HG02759 (cell line): ENCODE results near the gene FAM170B.

Source experiments
- ATAC-seq: cut with Tn5 transposase; IDR thresholded peaks from one replicate; pipeline ENCODE4 v1.9.1; 2021; ENCODE audit warnings: mild to moderate bottlenecking, moderate library complexity; ENCODE audit not compliant: unreplicated experiment

The FAM170B gene

DNA sequence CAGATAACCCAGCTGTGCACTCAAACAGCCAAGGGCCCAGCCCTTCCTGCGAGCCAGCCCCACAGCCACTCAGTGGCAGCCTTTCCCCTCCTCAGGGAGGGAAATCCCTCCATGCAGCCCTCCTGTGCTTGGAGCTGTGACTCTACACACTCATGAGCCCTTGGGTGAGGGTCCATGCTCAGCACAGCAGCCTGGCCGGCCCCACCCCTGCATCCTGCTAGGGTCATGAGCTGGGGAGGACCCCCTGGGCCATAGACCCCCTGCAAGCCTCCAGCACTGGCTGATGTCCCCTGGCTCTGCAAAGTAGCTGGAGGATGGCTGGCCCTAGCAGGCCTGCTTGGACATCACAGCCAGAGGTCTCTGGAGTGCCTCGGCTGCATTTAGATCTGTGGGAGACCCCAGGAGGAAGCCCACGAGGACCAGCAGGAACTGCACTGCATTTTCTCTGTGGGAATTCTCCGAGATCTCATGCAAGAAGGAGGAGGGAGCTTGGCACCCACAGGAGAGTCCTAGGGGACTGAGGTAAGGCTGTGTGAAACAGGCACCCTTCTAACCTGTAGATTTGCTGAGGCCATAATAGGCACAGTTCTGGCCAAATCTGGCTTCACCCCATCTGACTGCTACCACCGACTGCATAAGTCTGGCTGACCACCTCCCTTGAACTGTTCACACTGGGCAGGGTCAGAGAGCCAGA is 37.0 kb upstream of the FAM170B start:
- ATAC-seq = no peak

DNA sequence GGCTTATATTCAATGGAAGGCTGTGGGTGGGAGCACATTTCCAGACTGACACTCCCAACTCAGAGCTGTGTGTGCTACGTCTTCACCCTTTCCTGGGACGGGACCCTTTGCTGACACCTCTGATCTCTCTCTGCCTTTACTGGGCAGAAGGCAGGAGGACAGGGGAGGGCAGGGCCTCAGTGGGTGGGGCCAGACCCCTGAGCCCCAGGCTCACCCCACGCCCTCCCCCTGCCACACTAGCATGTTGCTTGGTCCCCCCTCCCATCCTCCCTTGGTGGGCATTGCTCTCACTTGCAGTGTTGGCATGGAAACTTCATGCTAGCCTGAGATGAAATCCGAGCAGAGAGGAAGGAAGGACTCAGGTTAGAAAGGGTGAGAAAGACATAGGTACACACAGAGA is 36.0 kb upstream of the FAM170B start:
- no peak for ATAC-seq

DNA sequence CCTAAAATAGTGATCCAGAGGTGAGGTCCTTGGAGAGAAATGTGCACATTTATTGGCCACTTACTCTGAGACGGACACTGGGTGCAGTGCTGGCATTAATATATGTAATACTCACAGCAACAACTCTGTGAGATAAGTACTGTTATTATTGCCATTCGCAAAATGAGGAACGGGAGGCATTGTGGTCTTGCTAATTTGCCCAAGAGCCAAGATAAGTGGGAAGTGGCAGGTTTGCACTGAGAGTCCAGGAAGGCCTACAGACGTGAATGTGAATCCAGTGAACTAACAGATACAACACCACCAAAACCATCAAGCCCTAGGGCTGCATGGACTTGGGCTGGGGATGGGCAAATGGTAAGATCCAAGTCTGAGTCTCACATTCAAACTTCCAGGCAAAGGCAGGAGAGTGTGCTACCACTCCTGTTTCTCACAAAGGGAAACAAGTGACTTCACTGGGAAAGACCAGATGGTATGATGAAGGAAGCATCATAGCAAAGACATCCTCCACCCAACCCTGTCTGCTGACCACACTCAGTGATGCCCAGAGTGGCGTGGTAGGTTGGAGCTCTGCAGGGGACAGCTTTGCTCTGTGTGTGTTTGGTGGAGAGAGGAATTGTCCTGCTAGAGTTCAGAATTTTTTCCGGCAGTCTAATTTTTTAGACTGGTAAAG is 35.1 kb upstream of the FAM170B start:
- ATAC-seq = no peak

GRCh38 chr10:49168171-49168540 is 34.3 kb upstream of the FAM170B start:
- ATAC-seq = no peak

DNA sequence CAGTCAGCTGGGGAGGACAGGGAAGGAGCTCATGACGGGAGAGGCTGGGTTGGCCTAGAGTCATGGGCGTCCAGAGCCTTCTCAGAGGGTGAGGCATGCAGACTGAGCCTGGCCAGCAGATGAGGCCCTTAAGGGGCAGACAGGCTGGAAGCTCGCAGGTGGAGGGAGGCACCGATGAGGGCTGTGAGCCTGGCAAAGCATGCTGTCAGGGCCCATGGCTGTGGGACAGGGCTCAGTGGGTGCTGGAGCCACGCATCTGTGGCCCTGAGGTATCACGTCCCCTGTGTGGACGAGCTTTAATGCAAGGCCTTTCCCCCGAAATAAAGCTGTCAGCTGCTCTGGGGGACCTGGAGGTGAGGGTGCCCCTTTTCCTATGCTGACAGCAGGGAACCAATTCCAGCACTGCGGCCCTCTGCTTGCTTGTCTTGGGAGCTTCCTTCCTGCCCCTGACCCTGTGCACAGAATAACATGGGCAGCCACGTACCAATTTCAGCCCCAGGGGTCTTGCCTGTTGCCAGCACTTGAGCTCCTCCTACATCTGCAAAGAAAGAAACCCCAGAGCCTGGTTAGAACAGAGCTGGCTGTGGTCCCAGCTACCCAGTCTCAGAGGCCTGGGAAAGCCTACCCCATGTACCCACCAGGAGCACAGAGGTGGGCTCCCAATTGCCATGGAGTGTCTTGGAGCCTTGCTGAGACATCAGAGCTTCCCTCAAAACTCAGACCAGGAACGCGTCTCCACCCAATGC is 33.8 kb upstream of the FAM170B start:
- no peak for ATAC-seq

GRCh38 chr10:49166484-49167400 is 32.9 kb upstream of the FAM170B start:
- no peak for ATAC-seq

- ATAC-seq = no peak
Observed at GRCh38 chr10:49165821-49166483, 32.1 kb upstream of the FAM170B start.

GRCh38 chr10:49165259-49165658 is 31.4 kb upstream of the FAM170B start:
- no peak for ATAC-seq

DNA sequence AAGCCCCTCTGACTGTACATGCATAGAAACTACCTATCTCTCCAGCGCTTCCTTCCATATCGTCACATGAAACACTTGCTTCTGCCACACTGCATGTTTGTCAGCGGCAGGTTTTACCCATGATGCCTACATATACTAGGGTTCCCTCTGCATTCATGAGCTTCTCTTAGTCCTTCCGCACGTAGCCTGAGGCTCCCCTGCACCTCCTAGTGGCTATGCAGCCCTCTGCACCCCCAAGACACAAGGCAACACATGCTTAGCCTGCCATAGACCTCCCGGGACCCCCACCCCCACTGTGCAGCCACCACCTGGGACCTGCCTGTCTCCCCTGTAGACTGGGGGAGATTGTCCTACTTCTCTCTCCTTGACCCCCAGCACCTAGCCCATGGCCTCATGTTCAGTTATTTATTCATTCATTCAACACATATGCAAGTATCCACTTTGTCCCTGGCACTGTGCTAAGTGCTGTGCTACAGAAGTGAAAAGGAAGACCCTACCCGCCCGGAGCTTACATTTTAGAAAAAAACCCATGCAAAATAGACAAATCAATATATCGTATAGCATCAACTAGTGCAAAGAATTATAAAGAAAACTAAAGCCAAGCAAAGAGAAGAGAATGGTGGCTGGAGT is 30.9 kb upstream of the FAM170B start:
- peak; percentile 92 for ATAC-seq

DNA sequence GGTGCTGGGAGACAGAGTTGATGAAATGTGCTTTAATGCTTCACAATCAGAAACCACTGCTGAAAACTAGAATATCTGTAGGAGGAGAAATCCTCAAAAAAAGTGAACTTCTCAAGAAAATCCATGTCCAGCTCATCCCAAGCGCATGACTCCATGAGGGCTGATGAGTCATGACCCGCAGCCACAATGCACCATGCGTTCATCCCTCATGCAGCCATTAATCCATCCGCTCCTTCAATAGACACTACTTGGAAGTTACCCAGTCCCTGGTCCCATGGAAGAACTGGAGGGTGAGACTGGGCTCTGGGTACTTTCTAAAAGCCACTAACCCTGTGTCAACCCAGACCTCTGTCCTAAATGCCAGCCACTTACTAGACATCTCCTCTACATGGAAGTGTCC is 29.9 kb upstream of the FAM170B start:
- no peak for ATAC-seq

DNA sequence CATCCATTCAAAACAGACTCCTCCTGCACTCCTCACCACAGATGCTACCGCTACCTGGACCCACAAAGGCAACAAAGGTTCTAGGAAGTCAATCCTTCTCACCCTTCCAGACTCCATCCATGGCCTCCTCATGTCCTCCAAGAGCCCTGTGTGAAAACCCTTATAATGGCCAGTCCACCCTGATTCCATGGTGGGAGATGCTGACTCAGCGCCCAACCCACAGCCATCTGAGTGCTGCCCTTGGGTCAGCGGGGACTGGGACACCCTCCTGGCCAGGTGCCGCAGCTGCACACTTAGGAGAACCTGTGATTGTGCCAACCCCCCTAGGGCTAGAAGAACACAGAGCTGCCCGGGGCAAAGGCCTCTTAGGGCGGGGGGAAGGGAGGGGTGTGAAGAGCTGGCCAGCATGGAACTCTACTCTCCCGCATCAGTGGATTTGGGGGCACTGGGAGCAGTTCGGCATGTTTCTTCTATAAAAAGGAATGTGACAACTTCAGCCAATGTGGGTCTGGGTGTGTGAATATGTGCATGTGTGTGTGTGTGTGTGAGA is 29.0 kb upstream of the FAM170B start:
- no peak for ATAC-seq

DNA sequence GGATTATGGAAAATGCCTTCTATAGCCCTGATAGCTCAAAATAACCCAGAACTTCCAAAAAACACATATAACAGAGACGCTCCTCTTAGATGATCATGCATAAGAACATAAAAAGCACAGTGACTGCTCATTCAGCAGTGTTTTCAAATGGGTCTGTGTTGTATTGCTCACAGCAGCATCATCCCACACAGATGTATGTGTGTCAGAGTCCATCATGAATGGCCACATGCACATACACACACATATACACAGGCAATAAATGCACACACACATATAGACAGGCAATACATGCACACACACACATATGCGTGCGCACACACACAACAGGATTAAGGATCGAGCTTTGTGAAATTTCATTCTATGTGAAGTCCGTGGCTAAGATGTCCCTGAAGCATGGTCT is 28.2 kb upstream of the FAM170B start:
- ATAC-seq = no peak

- no peak for ATAC-seq
Observed at GRCh38 chr10:49161411-49161997, 27.7 kb upstream of the FAM170B start.

GRCh38 chr10:49160814-49161213 is 27.0 kb upstream of the FAM170B start:
- no peak for ATAC-seq

DNA sequence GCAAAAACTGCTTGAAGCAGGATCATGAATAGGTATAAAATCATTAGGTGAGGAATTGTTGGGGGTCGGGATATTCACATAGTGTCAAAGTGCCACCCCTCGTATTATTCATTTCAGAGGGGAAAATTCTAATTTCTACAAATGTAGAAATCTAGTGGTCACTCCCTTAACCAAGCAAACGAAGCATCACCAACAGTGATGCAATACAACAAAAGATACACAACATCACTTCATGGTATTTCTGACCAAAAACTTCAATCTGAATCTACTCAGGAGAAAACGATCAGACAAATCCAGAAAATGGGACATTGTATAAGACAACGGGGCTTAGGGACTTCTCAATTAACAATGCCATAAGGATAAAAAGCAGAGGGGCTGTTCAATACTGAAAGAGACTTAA is 26.3 kb upstream of the FAM170B start:
- no peak for ATAC-seq

DNA sequence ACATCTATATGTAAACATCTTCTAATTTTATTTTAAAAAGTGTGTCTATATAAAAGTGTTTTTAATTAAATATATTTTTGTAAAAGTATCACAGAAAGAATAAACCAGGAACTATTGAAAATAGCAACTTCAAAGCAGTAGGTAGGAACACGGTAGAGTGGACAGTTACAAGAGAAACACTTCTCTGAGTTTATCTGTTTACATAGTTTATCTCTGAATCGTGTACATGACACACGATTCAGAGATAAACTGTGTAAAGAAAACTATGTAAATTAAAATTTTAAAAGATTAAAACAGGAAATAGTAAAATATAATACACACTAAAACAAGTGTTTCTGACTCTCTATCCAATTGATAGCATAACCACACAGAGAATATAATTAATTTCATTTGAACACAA is 25.1 kb upstream of the FAM170B start:
- ATAC-seq = no peak

DNA sequence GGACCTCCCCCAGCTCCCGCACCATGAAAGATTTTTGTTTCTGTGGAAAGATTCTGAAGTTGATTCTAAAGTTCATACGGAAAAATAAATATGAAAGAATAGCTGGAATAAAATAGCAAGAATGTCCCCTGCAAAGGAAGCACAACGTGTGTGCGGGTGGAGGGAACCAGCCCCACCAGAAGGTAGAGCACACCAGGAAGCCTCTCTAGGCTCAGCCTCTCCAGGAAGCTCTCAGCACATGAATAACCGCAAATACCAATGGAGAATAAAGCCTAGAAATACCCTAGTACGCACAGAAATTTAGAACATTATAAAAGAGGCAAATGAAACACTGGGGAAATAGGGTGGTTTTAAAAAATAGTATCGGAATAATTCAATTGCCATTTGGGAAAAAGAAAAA is 24.6 kb upstream of the FAM170B start:
- ATAC-seq = no peak

GRCh38 chr10:49157229-49157628 is 23.4 kb upstream of the FAM170B start:
- ATAC-seq = peak; percentile 48

GRCh38 chr10:49154641-49155040 is 20.8 kb upstream of the FAM170B start:
- no peak for ATAC-seq
